22Rv1 (cell line): ENCODE results near the gene CNP.
A peak's percentile ranks its signal among the peaks of the same experiment; 100 is the strongest.

Experiments used
- H3K27ac ChIP-seq: fragments of 450-650 bp; 2 replicates; pipeline ENCODE4 v1.5.1; 2017
- CTCF ChIP-seq: fragments of 450-650 bp; IDR thresholded peaks from 2 replicates; pipeline ENCODE4 v1.5.1; 2017; ENCODE audit warnings: mild to moderate bottlenecking
- ZFX ChIP-seq: fragments of 450-650 bp; IDR thresholded peaks from 2 replicates; pipeline ENCODE4 v1.6.1; 2017; ENCODE audit warnings: antibody characterized with exemption, borderline replicate concordance

CNP gene

GRCh38 chr17:41966463-41967140, at the start of gene CNP:
TSS of gene CNP (plus strand) at chr17:41966795. CDS start at chr17:41966885, 90 bp downstream.
- peak within 1 kb of the TSS; percentile 87 for H3K27ac ChIP-seq
- TF ChIP-seq ZFX, result no peak
- no peak for TF ChIP-seq CTCF

DNA sequence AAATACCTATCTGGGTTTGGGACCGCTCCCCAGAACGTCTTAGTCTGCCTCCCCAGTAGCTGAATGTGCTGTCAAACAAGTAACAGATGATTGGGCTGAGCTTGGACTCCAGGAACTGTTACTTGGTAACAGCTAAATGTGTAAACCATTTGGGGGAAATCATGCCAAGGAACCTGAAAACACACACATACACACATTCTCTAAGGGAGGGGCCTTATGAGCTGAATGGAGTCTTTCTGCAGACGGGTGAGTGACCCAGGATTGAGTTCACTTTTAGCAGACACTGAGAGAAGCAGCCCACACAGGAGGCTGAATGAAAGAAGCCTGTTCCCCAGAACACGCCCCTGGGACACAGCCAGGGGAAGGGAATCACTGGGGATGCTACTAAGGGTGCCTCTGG, 49.4 kb upstream of the CNP start:
- peak overlapping the region; percentile 88 for H3K27ac ChIP-seq
- no peak for TF ChIP-seq CTCF
- no peak for TF ChIP-seq ZFX

- TF ChIP-seq CTCF (no peak), ZFX (no peak)
- peak overlapping the region; percentile 88 for H3K27ac ChIP-seq
Measured at GRCh38 chr17:41917679-41918313, 48.8 kb upstream of the CNP start.

DNA sequence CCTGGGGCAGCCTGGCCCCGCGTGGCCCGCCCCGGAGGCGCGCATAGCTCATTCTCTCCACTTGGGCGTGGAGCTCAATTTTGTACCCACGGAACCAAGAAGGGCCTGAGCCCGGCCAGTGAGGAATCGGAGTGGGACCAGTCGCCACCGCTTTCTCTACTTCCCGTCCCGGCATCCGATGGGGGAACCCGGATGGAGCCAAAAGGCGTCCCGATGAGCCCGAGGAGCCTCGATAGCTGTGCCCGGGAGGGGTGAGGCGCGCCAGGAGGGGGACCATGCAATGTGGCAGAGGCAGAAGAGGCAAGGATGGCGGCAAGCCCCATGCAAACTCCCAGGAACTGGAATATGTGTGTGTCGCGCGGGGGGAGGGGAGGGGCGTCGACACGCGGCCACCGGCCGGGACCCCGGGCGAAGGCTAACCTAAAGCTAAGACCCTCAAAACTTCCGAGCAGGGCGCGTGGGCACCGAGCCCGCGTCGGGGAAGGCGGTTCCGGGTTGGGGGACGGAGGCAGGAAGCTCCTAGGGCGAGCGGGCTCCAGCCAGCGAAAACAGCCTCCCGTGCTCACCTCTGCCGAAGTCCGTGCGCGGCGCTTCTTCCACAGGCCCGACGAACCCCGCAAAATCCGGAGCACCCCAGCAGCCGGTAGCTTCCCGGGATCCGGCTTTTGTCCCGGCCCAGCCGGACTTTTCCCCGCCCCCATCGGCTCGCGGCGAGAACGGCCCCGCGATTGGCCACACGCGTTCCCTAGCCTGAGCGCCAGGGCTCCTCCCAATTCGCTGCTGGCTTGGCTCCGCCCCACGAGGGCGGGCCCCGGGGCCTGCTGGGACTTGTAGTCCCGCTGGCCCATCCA, 48.1 kb upstream of the CNP start, which contains the start of gene ACLY:
Gene ACLY (minus strand): TSS at position 638 of the 851 bp plus-strand sequence. CDS start 5,078 bp downstream, outside the sequence.
- TF ChIP-seq CTCF (no peak), ZFX (no peak)
- H3K27ac ChIP-seq, result peak within 1 kb of the TSS; percentile 88

DNA sequence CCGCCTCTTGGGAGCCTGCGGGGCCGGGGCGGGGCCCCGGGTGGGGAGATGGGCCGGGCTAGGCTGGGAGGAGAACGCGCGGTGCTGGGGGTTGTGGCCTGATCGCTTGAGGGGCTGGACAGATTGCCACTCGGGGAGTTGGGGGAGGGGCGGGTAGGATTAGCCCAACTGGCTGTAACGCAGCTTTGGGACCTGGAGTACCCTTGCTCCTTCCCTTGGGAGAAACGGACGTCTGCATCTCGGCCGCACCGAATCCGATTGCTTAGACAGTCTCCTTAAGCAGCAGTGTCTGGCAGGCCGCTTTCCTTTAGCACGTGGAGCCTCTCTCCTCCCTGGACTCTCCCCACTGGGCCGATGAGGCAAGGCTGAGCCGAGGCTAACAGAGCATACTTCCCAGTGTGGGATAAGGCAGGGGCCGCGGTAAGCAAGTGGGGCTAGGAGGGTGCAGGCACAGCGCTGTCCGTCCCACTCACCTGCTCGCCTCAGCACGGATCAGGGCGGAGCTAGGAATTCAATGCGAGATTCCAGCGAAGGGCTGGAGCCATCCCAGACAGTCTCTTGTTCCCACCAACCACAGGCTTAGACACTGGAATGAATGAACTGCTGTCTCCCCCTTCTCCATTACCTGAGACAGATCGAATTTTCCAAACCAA, 47.3 kb upstream of the CNP start:
- H3K27ac ChIP-seq, result peak overlapping the region; percentile 88
- no peak for TF ChIP-seq CTCF
- no peak for TF ChIP-seq ZFX

DNA sequence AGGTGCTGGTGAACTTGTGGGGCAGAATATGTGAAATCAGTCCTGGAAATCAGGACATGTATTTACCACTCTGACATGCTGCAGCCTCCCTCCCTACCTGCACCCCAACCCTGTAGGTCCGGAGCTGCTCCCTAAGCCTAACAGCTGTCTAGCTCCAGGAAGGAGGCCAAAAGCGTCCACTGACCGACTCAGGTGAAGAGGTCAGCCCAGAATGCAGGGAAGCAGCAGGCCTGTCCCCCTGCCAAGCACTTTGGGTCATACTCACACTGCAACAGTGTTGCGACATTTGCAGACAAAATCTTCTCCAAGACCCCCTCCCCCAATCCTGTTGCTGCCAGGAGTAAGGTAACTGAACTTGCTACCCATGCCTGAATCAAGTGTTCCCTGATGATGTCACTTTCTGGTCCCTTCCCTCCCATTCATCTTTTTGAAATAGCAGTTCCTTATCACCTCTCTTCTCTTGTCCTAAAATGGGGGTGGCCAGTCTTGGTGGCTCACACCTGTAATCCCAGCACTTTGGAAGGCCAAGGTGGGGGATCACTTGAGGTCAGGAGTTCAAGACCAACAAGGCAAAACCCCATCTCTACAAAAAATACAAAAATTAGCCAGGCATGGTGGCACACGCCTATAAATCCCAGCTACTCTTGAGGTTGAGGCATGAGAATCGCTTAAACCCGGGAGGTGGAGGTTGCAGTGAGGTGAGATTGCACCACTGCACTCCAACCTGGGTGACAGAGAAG, 46.6 kb upstream of the CNP start:
- peak overlapping the region; percentile 88 for H3K27ac ChIP-seq
- TF ChIP-seq CTCF (no peak), ZFX (no peak)
